Neural progenitor cell (in vitro differentiated cells): ENCODE measurements around the gene CMA1.

Experiments
- CTCF ChIP-seq: fragments of 200-600 bp; sonication (generic); IDR thresholded peaks from 2 replicates; pipeline ENCODE4 v1.5.1; 2017; ENCODE audit warnings: antibody characterized with exemption, mild to moderate bottlenecking
- EZH2 ChIP-seq: fragments of 200-600 bp; sonication (generic); IDR thresholded peaks from 2 replicates; pipeline ENCODE4 v1.6.1; 2017; ENCODE audit warnings: antibody characterized with exemption, mild to moderate bottlenecking, moderate library complexity
- EZH2phosphoT487 ChIP-seq: fragments of 200-600 bp; sonication (generic); IDR thresholded peaks from 2 replicates; pipeline ENCODE4 v1.6.1; 2017; ENCODE audit warnings: antibody characterized with exemption

- TF ChIP-seq EZH2, result no peak
- TF ChIP-seq CTCF, result no peak
- no peak for TF ChIP-seq EZH2phosphoT487
Observed at GRCh38 chr14:24504425-24504950, 3.6 kb downstream of the CMA1 start.
